ENCODE measurements around the gene PHTF1.

- no peak for TF ChIP-seq ZNF622 (IDR thresholded peaks at IDR 0.05)
- TF ChIP-seq, protein P1, sequence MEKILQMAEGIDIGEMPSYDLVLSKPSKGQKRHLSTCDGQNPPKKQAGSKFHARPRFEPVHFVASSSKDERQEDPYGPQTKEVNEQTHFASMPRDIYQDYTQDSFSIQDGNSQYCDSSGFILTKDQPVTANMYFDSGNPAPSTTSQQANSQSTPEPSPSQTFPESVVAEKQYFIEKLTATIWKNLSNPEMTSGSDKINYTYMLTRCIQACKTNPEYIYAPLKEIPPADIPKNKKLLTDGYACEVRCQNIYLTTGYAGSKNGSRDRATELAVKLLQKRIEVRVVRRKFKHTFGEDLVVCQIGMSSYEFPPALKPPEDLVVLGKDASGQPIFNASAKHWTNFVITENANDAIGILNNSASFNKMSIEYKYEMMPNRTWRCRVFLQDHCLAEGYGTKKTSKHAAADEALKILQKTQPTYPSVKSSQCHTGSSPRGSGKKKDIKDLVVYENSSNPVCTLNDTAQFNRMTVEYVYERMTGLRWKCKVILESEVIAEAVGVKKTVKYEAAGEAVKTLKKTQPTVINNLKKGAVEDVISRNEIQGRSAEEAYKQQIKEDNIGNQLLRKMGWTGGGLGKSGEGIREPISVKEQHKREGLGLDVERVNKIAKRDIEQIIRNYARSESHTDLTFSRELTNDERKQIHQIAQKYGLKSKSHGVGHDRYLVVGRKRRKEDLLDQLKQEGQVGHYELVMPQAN (conservative IDR thresholded peaks at IDR 0.05): no peak
These were observed 18.3 kb upstream of the PHTF1 start for GRCh38 chr1:113777561-113777960.
